ENCODE data around the gene UPF2. TPM values are rescaled to one million over a fixed set of nuclear protein-coding genes. Genes with fewer than 3 reads are reported as not detected.

The UPF2 gene
- total and polyA plus RNA-seq, 8 donors, result 6.1 to 12.5 (median 9.0) TPM

- FAIRE-seq, result no peak
Measured at GRCh38 chr10:11908536-11908935, 134.1 kb downstream of the UPF2 start.

GRCh38 chr10:11907914-11908313 is 134.7 kb downstream of the UPF2 start:
- ATAC-seq (no peak), DNase-seq (no peak), FAIRE-seq (no peak)
- Histone ChIP-seq H3K36me3 (no peaks in the 10 kb centered on the region), H3K9me3 (no peaks in the 10 kb centered on the region), H3K27me3 (no peaks in the 10 kb centered on the region), H3K4me3 (no peak overlapping the region), H3K27ac (no peak overlapping the region), H3K4me1 (no peaks in the 10 kb centered on the region)
- intact Hi-C loops (cut with DNase I), result no loop called here
- 80% methylated on average over 18 of the region's 18 CpGs for WGBS, 2 donors
- TF ChIP-seq CTCF (IDR thresholded peaks at IDR 0.05), result no peak

More at GRCh38 chr10:11908536-11908935, 134.1 kb downstream of the UPF2 start:
- no peaks in the 10 kb centered on the region for H3K27me3 ChIP-seq
- H3K36me3 ChIP-seq, result no peaks in the 10 kb centered on the region
- intact Hi-C loops (cut with DNase I), result no loop called here
- ATAC-seq (no peak), DNase-seq (no peak)
- no peak overlapping the region for H3K27ac ChIP-seq
- no peak overlapping the region for H3K4me3 ChIP-seq
- no peaks in the 10 kb centered on the region for H3K4me1 ChIP-seq
- WGBS, 2 donors, result 81 to 84% methylated on average over 10 of the region's 10 CpGs
- no peak for TF ChIP-seq CTCF (IDR thresholded peaks at IDR 0.05)
- no peaks in the 10 kb centered on the region for H3K9me3 ChIP-seq

- Histone ChIP-seq H3K4me1 (no peaks in the 10 kb centered on the region), H3K4me3 (no peak overlapping the region), H3K27ac (no peak overlapping the region), H3K27me3 (no peaks in the 10 kb centered on the region), H3K9me3 (no peaks in the 10 kb centered on the region), H3K36me3 (no peaks in the 10 kb centered on the region)
- intact Hi-C loops (cut with DNase I), result no loop called here
- ATAC-seq, result no peak
- DNase-seq, result no peak
- TF ChIP-seq CTCF (IDR thresholded peaks at IDR 0.05), result no peak
- WGBS, 2 donors, result 65 to 69% methylated on average over 8 of the region's 8 CpGs
- FAIRE-seq, result no peak
Measured at GRCh38 chr10:11906714-11907113, 135.9 kb downstream of the UPF2 start.

- no peaks in the 10 kb centered on the region for H3K9me3 ChIP-seq
- no peak overlapping the region for H3K27ac ChIP-seq
- intact Hi-C loops (cut with DNase I), result no loop called here
- H3K4me3 ChIP-seq, result no peak overlapping the region
- H3K36me3 ChIP-seq, result no peaks in the 10 kb centered on the region
- 90 to 95% methylated on average over 7 of the region's 7 CpGs for WGBS, 2 donors
- H3K27me3 ChIP-seq, result no peaks in the 10 kb centered on the region
- TF ChIP-seq CTCF (IDR thresholded peaks at IDR 0.05), result no peak
- no peak for ATAC-seq
- FAIRE-seq, result no peak
- no peaks in the 10 kb centered on the region for H3K4me1 ChIP-seq
- no peak for DNase-seq
Measured at GRCh38 chr10:11902646-11903045, 140.0 kb downstream of the UPF2 start.

GRCh38 chr10:11901833-11902475 is 140.7 kb downstream of the UPF2 start:
- Histone ChIP-seq H3K4me1 (no peaks in the 10 kb centered on the region), H3K27me3 (no peaks in the 10 kb centered on the region), H3K4me3 (no peak overlapping the region), H3K9me3 (no peaks in the 10 kb centered on the region), H3K27ac (no peak overlapping the region), H3K36me3 (no peaks in the 10 kb centered on the region)
- DNase-seq (no peak), FAIRE-seq (no peak), ATAC-seq (no peak)
- WGBS, 2 donors, result 64 to 85% methylated on average over 23 of the region's 23 CpGs
- intact Hi-C loops (cut with DNase I), result no loop called here
- no peak for TF ChIP-seq CTCF (IDR thresholded peaks at IDR 0.05)

Measured in pancreas (tissue), 10 donors.